Smooth muscle cell (in vitro differentiated cells): ENCODE data around the gene DNAJB14. TPM values are rescaled to one million over a fixed set of nuclear protein-coding genes. Genes with fewer than 3 reads are reported as not detected.
A peak's percentile ranks its signal among the peaks of the same experiment; 100 is the strongest.

Experiments
- DNase-seq: peaks from one replicate; lab custom pipeline; 2025; ENCODE audit not compliant: unreplicated experiment; lab: John Stamatoyannopoulos, UW
- H2AFZ ChIP-seq: fragments of 200-600 bp; sonication (generic); 2 replicates; pipeline ENCODE4 v1.6.0; 2016; ENCODE audit warnings: antibody characterized with exemption, low read depth, mild to moderate bottlenecking
- H3F3A ChIP-seq: fragments of 200-600 bp; sonication (generic); 2 replicates; pipeline ENCODE4 v1.6.0; 2017; ENCODE audit warnings: antibody characterized with exemption, low read depth
- H3K27ac ChIP-seq: fragments of 200-600 bp; sonication (generic); 2 replicates; pipeline ENCODE4 v1.5.1; 2016; ENCODE audit warnings: low read depth, mild to moderate bottlenecking
- H3K27me3 ChIP-seq: fragments of 200-600 bp; sonication (generic); 2 replicates; pipeline ENCODE4 v1.6.1; 2016; ENCODE audit warnings: low read depth, mild to moderate bottlenecking
- H3K36me3 ChIP-seq: fragments of 200-600 bp; sonication (generic); 2 replicates; pipeline ENCODE4 v1.5.1; 2016; ENCODE audit warnings: low read depth
- H3K4me1 ChIP-seq: fragments of 200-600 bp; sonication (generic); 2 replicates; pipeline ENCODE4 v1.5.1; 2016; ENCODE audit warnings: low read depth
- H3K4me2 ChIP-seq: fragments of 200-600 bp; sonication (generic); 2 replicates; pipeline ENCODE4 v1.6.0; 2016; ENCODE audit warnings: mild to moderate bottlenecking
- H3K4me3 ChIP-seq: fragments of 200-600 bp; sonication (generic); 2 replicates; pipeline ENCODE4 v1.5.1; 2016; ENCODE audit warnings: mild to moderate bottlenecking
- H3K79me2 ChIP-seq: fragments of 200-600 bp; sonication (generic); 2 replicates; pipeline ENCODE4 v1.6.0; 2016; ENCODE audit warnings: low read depth, mild to moderate bottlenecking
- H3K9ac ChIP-seq: fragments of 200-600 bp; sonication (generic); 2 replicates; pipeline ENCODE4 v1.6.0; 2016; ENCODE audit warnings: low read depth
- H3K9me3 ChIP-seq: fragments of 200-600 bp; sonication (generic); replicated peaks from 2 replicates; pipeline ENCODE4 v1.5.1; 2016; ENCODE audit warnings: low read depth
- H4K20me1 ChIP-seq: fragments of 200-600 bp; sonication (generic); 2 replicates; pipeline ENCODE4 v1.6.0; 2016; ENCODE audit warnings: low read depth
- WGBS: methylation state at CpG from one replicate; pipeline ENCODE4 v1.1.7; 2016; ENCODE audit warnings: low lambda C conversion rate; 5-methylcytosine and 5-hydroxymethylcytosine counted together
- polyA plus RNA-seq: library from polyadenylated mRNA; unstranded; fragments of >200 nt; fragmentation: Nextera tagmentation; extraction: Ambion mirVana; gene quantifications from 2 replicates; pipeline ENCODE4 v1.2.1, GENCODE V29; 2016
- total RNA-seq: library from RNA; depleted of rRNA; stranded (reverse); fragments of >200 nt; gene quantifications from 2 replicates; pipeline ENCODE4 v1.2.3, GENCODE V29; 2014
- TF ChIP-seq, protein P1 (sequence below): fragments of 200-600 bp; sonication (generic); IDR thresholded peaks from 2 replicates; pipeline ENCODE4 v1.5.1; 2017; ENCODE audit warnings: borderline replicate concordance, mild to moderate bottlenecking, antibody characterized with exemption; ENCODE audit not compliant: insufficient read depth, poor library complexity, severe bottlenecking

Gene DNAJB14
- total and polyA plus RNA-seq, 2 experiments from 2014 or later: 29.8 to 62.7 TPM

DNA sequence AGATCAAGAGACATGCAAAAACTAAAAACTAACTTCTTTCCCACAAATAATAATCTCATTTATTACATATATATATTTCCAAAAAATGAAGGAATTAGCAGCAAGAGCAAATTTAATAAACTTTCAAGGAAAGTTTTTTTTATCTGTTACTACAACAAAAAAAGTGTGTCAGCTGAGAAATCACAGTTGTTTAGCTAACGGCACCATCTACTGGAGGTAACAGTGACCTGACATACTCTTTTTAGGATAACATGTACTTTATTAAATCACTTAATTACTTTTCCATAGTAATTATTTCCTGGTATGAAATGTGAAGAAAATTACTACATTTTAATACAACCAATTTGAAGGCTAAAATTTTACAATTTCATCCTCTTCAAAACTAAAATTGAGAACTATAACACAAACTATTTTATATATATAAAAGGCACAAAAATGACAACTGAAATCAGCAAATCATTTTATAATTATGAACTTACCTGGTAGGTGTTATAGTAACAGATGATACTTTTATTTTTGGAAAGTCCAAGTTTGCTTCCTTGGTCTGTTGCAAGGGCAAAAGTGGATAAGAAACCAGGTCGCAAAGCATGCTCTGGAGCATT is 61.3 kb downstream of the DNAJB14 start:
- Histone ChIP-seq H3K36me3 (peaks cover 24% of the 10 kb centered on the region), H3F3A (peaks cover 4% of the 10 kb centered on the region), H3K9ac (no peak overlapping the region), H3K27me3 (no peaks in the 10 kb centered on the region), H3K4me3 (no peak overlapping the region), H3K79me2 (peaks cover 27% of the 10 kb centered on the region), H3K4me2 (no peak overlapping the region), H2AFZ (no peak overlapping the region), H3K4me1 (no peaks in the 10 kb centered on the region), H3K9me3 (no peaks in the 10 kb centered on the region), H4K20me1 (peaks cover 15% of the 10 kb centered on the region), H3K27ac (no peak overlapping the region)
- DNase-seq: no peak
- TF ChIP-seq, protein P1, sequence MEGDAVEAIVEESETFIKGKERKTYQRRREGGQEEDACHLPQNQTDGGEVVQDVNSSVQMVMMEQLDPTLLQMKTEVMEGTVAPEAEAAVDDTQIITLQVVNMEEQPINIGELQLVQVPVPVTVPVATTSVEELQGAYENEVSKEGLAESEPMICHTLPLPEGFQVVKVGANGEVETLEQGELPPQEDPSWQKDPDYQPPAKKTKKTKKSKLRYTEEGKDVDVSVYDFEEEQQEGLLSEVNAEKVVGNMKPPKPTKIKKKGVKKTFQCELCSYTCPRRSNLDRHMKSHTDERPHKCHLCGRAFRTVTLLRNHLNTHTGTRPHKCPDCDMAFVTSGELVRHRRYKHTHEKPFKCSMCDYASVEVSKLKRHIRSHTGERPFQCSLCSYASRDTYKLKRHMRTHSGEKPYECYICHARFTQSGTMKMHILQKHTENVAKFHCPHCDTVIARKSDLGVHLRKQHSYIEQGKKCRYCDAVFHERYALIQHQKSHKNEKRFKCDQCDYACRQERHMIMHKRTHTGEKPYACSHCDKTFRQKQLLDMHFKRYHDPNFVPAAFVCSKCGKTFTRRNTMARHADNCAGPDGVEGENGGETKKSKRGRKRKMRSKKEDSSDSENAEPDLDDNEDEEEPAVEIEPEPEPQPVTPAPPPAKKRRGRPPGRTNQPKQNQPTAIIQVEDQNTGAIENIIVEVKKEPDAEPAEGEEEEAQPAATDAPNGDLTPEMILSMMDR: peak; percentile 52
- WGBS: 92% methylated on average over 2 of the region's 2 CpGs

DNA sequence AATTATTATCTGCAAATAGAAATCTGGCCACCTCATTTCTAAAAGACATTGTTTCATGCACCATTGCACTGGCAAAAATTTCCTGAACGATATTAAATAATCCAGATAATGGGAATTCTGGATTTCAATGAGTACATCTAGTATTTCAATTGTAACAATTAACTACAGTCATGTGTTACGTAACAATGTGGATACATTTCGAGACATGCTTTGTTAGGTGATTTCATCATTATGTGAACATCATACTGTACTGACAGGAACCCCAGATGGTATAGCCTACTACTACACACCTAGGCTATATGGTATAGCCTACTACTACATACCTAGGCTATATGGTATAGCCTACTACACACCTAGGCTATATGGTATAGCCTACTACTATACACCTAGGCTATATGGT is 67.0 kb downstream of the DNAJB14 start:
- Histone ChIP-seq H3K9me3 (no peaks in the 10 kb centered on the region), H3K36me3 (peaks cover 21% of the 10 kb centered on the region)
- WGBS: 98% methylated on average over 3 of the region's 3 CpGs

DNA sequence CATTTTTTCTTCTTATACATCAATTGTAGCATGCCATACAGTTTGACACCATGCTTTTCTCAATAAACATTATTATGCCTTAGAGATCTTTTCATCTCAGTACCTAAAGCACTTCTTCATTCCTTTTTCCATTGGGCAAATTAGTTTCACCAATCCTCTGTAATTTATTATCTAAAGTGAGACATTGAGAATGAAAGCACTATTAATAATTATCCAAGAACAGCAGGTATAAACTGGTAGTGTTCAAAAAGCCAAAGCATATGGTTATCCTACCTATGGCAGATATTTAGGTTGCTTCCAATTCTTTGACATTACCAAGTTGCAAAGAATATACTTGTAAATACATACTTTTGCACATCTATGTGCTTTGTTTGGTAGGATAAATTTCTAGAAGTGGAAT is 67.8 kb downstream of the DNAJB14 start:
- no peaks in the 10 kb centered on the region for H4K20me1 ChIP-seq

More for the DNA sequence above, 67.0 kb downstream of the DNAJB14 start:
- H3K27me3 ChIP-seq: no peaks in the 10 kb centered on the region
- no peak overlapping the region for H3K27ac ChIP-seq
- TF ChIP-seq, protein P1: no peak
- no peaks in the 10 kb centered on the region for H3K79me2 ChIP-seq
- H3F3A ChIP-seq: no peaks in the 10 kb centered on the region
- no peak overlapping the region for H3K9ac ChIP-seq
- H3K4me1 ChIP-seq: no peaks in the 10 kb centered on the region
- H3K4me2 ChIP-seq: no peak overlapping the region
- no peak for DNase-seq
- no peak overlapping the region for H3K4me3 ChIP-seq
- H4K20me1 ChIP-seq: no peaks in the 10 kb centered on the region
- H2AFZ ChIP-seq: no peak overlapping the region

More for the DNA sequence above, 67.8 kb downstream of the DNAJB14 start:
- H3K9ac ChIP-seq: no peak overlapping the region
- peaks cover 14% of the 10 kb centered on the region for H3K36me3 ChIP-seq
- TF ChIP-seq, protein P1: no peak
- H3K79me2 ChIP-seq: no peaks in the 10 kb centered on the region
- H2AFZ ChIP-seq: no peak overlapping the region
- no peak overlapping the region for H3K27ac ChIP-seq
- no peaks in the 10 kb centered on the region for H3K4me1 ChIP-seq
- H3K27me3 ChIP-seq: no peaks in the 10 kb centered on the region
- no peak overlapping the region for H3K4me3 ChIP-seq
- H3K4me2 ChIP-seq: no peak overlapping the region
- DNase-seq: no peak
- H3F3A ChIP-seq: no peaks in the 10 kb centered on the region
- H3K9me3 ChIP-seq: no peaks in the 10 kb centered on the region
